HepG2 (cell line): ENCODE results near the gene NKD1. TPM values are rescaled to one million over a fixed set of nuclear protein-coding genes. Genes with fewer than 3 reads are reported as not detected.

Experiments used
- AKAP8 ChIP-seq: sonication (generic); formaldehyde crosslinking; IDR thresholded peaks from 2 replicates; pipeline ENCODE4 v1.5.1; 2020; ENCODE audit warnings: mild to moderate bottlenecking, missing genetic modification reagents
- MXI1 ChIP-seq: IDR thresholded peaks from 3 replicates; pipeline ENCODE4 v1.6.1; 2012; ENCODE audit warnings: low read depth, low read length, inconsistent platforms, borderline replicate concordance
- NONO ChIP-seq, 2 experiments: fragments of 450-650 bp in 1 of 2; sonication (generic) in 1 of 2; formaldehyde crosslinking in 1 of 2; IDR thresholded peaks in 1 of 2; conservative IDR thresholded peaks in 1 of 2; 2 replicates each; pipeline versions ENCODE4 v1.6.1 to v1.8.0; 2017 to 2022; ENCODE audit warnings: mild to moderate bottlenecking in 1 of 2, missing genetic modification reagents in 1 of 2, moderate library complexity in 1 of 2
- POLR2A ChIP-seq, 2 experiments: IDR thresholded peaks; 2 replicates each; pipeline ENCODE4 v1.6.1; 2011; ENCODE audit warnings: low read depth in 2 of 2, low read length in 2 of 2, mild to moderate bottlenecking in 1 of 2, moderate library complexity in 1 of 2; ENCODE audit not compliant: insufficient read depth in 1 of 2
- THAP11 ChIP-seq: IDR thresholded peaks from 2 replicates; pipeline ENCODE4 v1.6.1; 2016; ENCODE audit warnings: missing biosample characterization, missing genetic modification reagents
- ZNF124 ChIP-seq: sonication (generic); formaldehyde crosslinking; IDR thresholded peaks from 2 replicates; pipeline ENCODE4 v1.4.0; 2020; ENCODE audit warnings: missing genetic modification reagents
- ZNF136 ChIP-seq: sonication (generic); formaldehyde crosslinking; IDR thresholded peaks from 2 replicates; pipeline ENCODE4 v1.8.1; 2022; ENCODE audit warnings: low read depth, mild to moderate bottlenecking, moderate library complexity, missing genetic modification reagents
- ZNF431 ChIP-seq: sonication (generic); formaldehyde crosslinking; IDR thresholded peaks from 2 replicates; pipeline ENCODE4 v1.9.0; 2022; ENCODE audit warnings: missing genetic modification reagents, low read depth, mild to moderate bottlenecking, borderline replicate concordance
- polyA plus RNA-seq, 8 experiments: library from polyadenylated mRNA; depleted of rRNA in 3 of 8; stranded (reverse) in 7 of 8; unstranded in 1 of 8; fragments of >200 nt; fragmentation: Illumina TruSeq in 4 of 8; extraction: Trizol in 4 of 8; gene quantifications; 2 replicates each; pipeline versions ENCODE4 v1.2.1 to v1.2.3, GENCODE V29; 2011 to 2016; ENCODE audit warnings: low read depth in 4 of 8, missing spikeins in 1 of 8, mixed read lengths in 1 of 8; ENCODE audit not compliant: insufficient read depth in 1 of 8
- total RNA-seq, 5 experiments: library from RNA; depleted of rRNA; stranded (reverse); fragments of >200 nt; fragmentation: Illumina TruSeq; extraction: Trizol; gene quantifications; 2 replicates each; pipeline ENCODE4 v1.2.3, GENCODE V29; 2016; ENCODE audit warnings: low read depth in 1 of 5
- TF ChIP-seq, protein P1 (sequence below): sonication (generic); formaldehyde crosslinking; IDR thresholded peaks from 2 replicates; pipeline ENCODE4 v1.4.0; 2020; ENCODE audit warnings: missing genetic modification reagents, borderline replicate concordance
- TF ChIP-seq, protein P2 (sequence below): sonication (generic); formaldehyde crosslinking; IDR thresholded peaks from 2 replicates; pipeline ENCODE4 v1.4.0; 2020; ENCODE audit warnings: missing genetic modification reagents; ENCODE audit errors: not compliant biosample characterization
- TF ChIP-seq, protein P3 (sequence below): sonication (generic); formaldehyde crosslinking; IDR thresholded peaks from 2 replicates; pipeline ENCODE4 v1.4.0; 2020; ENCODE audit warnings: missing genetic modification reagents, borderline replicate concordance
- TF ChIP-seq, protein P4 (sequence below): sonication (generic); formaldehyde crosslinking; IDR thresholded peaks from 2 replicates; pipeline ENCODE4 v1.8.0; 2022; ENCODE audit warnings: mild to moderate bottlenecking, missing genetic modification reagents, moderate library complexity
- TF ChIP-seq, protein P5 (sequence below): sonication (generic); formaldehyde crosslinking; IDR thresholded peaks from 2 replicates; pipeline ENCODE4 v1.8.0; 2023; ENCODE audit warnings: mild to moderate bottlenecking, missing genetic modification reagents
- TF ChIP-seq, protein P6 (sequence below): IDR thresholded peaks from 2 replicates; pipeline ENCODE4 v1.6.1; 2016; ENCODE audit warnings: mild to moderate bottlenecking, missing biosample characterization, missing genetic modification reagents
- TF ChIP-seq, protein P7 (sequence below): IDR thresholded peaks from 2 replicates; pipeline ENCODE4 v1.6.1; 2016; ENCODE audit warnings: missing compliant biosample characterization, missing genetic modification reagents, borderline replicate concordance

NKD1 gene
- total and polyA plus RNA-seq, 2 of the 13 experiments (the other 11 are each of a cell fraction or from before 2014, with no cell fraction given): 70.4 to 121 TPM

DNA sequence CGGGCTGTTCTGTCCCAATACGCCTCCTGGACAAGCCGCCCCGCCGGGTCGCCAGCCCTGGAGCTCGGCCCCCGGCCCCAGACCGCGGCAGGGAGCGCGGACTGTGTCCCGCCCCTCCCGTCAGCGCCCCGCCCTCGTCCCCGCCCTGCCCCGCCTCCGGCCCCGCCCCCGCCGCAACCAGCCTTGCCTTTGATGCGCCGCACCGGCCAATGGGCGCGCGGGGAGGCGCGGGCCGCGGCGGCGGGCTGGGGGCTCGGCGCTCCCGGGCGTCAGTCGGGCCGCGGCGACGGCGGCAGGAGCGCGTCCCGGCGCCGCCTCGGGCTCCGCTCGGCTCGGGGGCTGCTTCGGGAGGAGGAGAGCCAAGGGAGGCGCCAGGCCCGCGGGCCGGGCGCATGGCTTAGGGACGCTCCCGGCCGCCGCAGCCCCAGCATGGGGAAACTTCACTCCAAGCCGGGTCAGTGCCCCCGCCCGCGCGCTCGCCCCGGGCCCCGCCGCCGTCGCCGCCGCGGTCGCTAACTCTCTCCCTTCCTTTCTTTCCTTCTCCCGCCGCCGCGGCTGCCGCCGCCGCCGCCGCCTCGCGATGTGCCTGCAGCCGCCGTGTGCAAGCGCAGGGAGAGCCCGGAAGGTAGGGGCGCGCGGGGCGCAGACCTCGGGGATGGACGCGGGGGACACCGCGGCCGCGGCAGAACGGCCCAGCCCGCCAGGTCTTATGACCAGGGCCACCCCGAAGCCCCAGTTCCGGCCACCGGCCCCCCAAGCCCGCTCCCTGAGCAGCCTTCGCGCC, at the start of gene NKD1 (continued):
- TF ChIP-seq, protein P1, sequence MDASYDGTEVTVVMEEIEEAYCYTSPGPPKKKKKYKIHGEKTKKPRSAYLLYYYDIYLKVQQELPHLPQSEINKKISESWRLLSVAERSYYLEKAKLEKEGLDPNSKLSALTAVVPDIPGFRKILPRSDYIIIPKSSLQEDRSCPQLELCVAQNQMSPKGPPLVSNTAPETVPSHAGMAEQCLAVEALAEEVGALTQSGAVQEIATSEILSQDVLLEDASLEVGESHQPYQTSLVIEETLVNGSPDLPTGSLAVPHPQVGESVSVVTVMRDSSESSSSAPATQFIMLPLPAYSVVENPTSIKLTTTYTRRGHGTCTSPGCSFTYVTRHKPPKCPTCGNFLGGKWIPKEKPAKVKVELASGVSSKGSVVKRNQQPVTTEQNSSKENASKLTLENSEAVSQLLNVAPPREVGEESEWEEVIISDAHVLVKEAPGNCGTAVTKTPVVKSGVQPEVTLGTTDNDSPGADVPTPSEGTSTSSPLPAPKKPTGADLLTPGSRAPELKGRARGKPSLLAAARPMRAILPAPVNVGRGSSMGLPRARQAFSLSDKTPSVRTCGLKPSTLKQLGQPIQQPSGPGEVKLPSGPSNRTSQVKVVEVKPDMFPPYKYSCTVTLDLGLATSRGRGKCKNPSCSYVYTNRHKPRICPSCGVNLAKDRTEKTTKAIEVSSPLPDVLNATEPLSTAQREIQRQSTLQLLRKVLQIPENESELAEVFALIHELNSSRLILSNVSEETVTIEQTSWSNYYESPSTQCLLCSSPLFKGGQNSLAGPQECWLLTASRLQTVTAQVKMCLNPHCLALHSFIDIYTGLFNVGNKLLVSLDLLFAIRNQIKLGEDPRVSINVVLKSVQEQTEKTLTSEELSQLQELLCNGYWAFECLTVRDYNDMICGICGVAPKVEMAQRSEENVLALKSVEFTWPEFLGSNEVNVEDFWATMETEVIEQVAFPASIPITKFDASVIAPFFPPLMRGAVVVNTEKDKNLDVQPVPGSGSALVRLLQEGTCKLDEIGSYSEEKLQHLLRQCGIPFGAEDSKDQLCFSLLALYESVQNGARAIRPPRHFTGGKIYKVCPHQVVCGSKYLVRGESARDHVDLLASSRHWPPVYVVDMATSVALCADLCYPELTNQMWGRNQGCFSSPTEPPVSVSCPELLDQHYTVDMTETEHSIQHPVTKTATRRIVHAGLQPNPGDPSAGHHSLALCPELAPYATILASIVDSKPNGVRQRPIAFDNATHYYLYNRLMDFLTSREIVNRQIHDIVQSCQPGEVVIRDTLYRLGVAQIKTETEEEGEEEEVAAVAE (CRISPR knock-in tag): no peak; the same call in 1 of the 2 replicates
- TF ChIP-seq THAP11 (CRISPR knock-in tag) (no peak), AKAP8 (no peak), ZNF136 (CRISPR knock-in tag) (no peak), ZNF124 (peak; percentile 22; the same call in 1 of the 2 replicates), POLR2A (IDR thresholded peaks at IDR 0.05; ENCODE audit: insufficient read depth in 1 of 2, low read depth in 2 of 2, low read length in 2 of 2) (peak; percentile 93 to 95), ZNF431 (0 out of 2 replicates have a peak, but pooled peaks have one; percentile 81), MXI1 (no peak; the same call in 2 of the 3 replicates), NONO (IDR thresholded peaks at IDR 0.05) (no peak), NONO (CRISPR knock-in tag; conservative IDR thresholded peaks at IDR 0.05) (no peak)
- TF ChIP-seq, protein P2, sequence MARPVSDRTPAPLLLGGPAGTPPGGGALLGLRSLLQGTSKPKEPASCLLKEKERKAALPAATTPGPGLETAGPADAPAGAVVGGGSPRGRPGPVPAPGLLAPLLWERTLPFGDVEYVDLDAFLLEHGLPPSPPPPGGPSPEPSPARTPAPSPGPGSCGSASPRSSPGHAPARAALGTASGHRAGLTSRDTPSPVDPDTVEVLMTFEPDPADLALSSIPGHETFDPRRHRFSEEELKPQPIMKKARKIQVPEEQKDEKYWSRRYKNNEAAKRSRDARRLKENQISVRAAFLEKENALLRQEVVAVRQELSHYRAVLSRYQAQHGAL (CRISPR knock-in tag): peak; percentile 4
- TF ChIP-seq, protein P3, sequence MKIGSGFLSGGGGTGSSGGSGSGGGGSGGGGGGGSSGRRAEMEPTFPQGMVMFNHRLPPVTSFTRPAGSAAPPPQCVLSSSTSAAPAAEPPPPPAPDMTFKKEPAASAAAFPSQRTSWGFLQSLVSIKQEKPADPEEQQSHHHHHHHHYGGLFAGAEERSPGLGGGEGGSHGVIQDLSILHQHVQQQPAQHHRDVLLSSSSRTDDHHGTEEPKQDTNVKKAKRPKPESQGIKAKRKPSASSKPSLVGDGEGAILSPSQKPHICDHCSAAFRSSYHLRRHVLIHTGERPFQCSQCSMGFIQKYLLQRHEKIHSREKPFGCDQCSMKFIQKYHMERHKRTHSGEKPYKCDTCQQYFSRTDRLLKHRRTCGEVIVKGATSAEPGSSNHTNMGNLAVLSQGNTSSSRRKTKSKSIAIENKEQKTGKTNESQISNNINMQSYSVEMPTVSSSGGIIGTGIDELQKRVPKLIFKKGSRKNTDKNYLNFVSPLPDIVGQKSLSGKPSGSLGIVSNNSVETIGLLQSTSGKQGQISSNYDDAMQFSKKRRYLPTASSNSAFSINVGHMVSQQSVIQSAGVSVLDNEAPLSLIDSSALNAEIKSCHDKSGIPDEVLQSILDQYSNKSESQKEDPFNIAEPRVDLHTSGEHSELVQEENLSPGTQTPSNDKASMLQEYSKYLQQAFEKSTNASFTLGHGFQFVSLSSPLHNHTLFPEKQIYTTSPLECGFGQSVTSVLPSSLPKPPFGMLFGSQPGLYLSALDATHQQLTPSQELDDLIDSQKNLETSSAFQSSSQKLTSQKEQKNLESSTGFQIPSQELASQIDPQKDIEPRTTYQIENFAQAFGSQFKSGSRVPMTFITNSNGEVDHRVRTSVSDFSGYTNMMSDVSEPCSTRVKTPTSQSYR (CRISPR knock-in tag): no peak; the same call in 1 of the 2 replicates
- TF ChIP-seq, protein P4, sequence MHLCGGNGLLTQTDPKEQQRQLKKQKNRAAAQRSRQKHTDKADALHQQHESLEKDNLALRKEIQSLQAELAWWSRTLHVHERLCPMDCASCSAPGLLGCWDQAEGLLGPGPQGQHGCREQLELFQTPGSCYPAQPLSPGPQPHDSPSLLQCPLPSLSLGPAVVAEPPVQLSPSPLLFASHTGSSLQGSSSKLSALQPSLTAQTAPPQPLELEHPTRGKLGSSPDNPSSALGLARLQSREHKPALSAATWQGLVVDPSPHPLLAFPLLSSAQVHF: no peak
- TF ChIP-seq, protein P5, sequence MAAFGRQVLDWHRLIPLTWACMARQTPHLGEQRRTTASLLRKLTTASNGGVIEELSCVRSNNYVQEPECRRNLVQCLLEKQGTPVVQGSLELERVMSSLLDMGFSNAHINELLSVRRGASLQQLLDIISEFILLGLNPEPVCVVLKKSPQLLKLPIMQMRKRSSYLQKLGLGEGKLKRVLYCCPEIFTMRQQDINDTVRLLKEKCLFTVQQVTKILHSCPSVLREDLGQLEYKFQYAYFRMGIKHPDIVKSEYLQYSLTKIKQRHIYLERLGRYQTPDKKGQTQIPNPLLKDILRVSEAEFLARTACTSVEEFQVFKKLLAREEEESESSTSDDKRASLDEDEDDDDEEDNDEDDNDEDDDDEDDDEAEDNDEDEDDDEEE (CRISPR knock-in tag): 0 out of 2 replicates have a peak, but pooled peaks have one; percentile 4
- TF ChIP-seq, protein P6, sequence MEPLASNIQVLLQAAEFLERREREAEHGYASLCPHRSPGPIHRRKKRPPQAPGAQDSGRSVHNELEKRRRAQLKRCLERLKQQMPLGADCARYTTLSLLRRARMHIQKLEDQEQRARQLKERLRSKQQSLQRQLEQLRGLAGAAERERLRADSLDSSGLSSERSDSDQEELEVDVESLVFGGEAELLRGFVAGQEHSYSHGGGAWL: peak; percentile 43; the same call in 1 of the 2 replicates
- TF ChIP-seq, protein P7, sequence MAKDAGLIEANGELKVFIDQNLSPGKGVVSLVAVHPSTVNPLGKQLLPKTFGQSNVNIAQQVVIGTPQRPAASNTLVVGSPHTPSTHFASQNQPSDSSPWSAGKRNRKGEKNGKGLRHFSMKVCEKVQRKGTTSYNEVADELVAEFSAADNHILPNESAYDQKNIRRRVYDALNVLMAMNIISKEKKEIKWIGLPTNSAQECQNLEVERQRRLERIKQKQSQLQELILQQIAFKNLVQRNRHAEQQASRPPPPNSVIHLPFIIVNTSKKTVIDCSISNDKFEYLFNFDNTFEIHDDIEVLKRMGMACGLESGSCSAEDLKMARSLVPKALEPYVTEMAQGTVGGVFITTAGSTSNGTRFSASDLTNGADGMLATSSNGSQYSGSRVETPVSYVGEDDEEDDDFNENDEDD: peak; percentile 42; the same call in 1 of the 2 replicates
